Fibroblast of skin of left biceps (primary cell): ENCODE measurements around the gene PTPRT.

Experiments
- DNase-seq, 2 experiments: peaks; one replicate each; pipeline ENCODE4 v3.0.0-alpha.2; 2013; ENCODE audit warnings: low read depth in 2 of 2

Gene PTPRT

DNA sequence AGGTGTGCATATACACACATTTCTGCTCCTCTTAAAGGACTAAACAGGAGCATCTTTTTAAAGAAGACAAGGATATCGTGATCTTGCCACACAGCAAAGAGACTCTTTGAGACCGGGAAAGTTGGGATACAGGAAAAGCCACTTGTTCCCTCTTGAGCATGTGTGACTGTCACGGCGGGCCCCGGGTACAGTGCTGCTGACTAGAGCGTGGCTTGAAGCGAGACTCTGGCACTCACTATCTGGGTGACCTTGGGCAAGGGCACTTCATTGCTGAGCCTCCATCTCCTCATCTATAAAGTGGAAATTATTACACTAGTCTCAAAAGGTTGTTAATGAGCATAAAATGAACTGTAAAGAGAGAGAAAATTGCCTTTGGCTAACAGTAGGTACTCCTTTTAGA lies 713.9 kb downstream of the PTPRT start:
- no peak for DNase-seq

DNA sequence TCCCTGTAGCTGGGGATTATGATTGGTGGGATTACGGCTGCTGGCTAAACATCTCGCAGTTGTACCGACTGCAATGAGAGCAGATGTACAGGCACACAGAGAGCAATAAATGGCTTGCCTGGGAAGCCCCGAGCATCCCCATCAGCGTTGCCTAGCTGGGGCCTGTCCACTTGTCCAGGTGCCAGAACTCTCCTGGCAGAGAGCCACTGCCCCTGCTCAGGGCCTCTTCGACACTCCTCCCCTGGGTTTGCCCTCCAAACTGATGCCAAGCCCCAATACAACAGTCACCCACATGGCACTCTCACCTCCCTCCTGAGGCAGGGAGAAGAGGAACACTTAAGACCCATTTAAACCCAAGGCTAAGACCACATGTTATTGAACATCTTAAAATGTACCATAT lies 715.1 kb downstream of the PTPRT start:
- DNase-seq, result no peak

DNA sequence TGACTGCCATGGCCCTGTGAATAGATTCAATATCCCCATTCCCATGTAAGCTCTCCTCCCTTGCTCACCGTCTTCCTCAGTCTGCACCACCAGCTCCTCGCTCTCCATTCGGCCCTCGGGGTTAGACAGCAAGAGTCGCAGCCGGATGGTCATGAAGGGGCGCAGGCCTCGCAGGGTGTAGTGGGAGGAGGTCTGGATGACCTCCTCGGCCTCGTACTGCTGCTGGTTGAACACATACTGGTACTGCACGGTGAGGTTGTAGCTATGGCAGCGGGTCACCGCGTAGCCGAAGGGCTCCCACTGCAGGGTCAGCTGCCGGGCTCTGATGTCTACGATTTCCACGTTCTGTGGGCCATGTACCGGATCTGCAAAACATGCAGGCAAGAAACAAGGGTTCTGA lies 717.5 kb downstream of the PTPRT start:
- no peak for DNase-seq

DNA sequence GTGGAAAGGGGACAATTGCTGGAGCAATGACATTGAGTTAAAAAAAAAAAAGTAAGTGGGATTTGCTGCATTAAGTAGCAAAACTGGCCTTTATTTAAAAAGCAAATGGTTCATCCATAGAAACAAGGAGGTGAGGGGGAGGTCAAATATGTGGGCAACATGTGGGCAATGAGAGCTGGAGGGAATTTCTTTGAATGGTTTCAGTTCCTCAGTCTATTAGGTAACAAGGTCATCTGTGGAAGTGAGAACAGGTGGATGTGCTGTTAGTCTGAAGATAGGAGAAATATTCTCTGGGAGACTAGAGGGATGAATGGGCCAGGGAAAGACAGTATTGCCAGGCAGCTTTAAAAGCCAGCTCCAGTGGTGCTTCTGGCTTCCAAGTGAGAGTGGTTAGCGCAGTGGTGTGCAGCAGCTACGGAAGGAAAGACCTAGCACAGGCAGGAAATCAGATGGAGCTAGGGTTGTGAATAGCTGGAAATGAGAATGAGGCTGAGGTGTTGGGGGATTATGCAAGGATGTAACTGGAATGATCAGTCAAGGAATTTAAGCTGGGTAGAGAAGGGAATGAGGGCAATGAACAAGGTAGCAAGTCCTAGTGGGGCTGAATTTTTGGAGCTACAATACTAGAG lies 727.6 kb downstream of the PTPRT start:
- no peak for DNase-seq

DNA sequence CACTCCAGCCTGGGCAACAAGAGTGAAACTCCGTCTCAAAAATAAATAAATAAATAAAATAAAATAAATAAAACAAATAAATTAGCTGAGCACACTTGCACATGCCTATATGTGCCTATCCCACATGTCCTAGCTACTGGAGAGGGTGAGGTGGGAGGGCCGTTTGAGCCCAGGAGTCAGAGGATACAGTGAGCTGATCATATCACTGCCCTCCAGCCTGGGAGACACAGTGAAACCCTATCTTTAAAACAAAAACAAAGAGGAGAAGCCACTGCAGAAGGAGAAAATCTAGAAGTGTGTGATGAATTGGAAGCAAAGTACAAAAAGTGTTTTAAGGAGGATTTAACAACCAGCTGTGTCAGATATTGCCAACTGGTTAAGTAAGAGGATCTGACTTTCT lies 728.4 kb downstream of the PTPRT start:
- DNase-seq, result no peak

DNA sequence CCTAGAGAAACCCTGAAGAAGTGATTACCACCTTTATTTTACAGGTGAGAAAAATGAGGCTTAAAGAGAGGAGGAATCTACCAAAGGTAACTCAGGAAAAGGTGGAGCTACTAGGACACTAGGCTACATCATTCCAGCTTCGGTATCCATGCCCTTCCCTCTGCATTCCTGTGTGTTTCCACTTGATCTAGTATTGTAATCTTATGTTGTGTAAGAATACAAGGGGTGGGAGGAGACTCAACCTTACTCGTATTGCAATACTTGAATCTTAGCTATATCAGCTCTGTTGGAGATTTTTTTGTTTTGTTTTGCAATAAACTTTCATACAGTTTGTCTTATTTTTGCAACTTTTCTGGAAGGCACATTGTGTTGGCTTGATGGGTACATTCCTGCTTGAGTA lies 742.4 kb downstream of the PTPRT start:
- DNase-seq, result no peak

DNA sequence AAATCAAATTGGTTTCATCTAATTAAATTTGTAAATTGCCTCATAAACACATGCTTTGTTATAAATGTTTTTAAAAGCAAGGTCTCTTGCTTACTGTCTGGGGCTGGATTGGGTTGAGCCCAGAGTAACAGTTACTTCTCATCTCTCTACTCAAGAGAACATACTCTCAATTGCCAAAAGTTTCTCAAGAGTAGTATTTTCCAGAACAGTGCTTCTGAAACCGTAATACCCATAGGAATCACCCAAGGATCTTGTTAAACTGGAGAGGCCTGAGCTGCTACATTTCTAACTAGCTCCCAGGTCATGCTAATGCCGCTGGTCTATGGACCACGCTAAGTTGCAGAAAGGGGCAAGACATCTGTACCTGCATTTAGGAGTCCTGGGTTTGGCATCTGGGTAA lies 744.9 kb downstream of the PTPRT start:
- no peak for DNase-seq

DNA sequence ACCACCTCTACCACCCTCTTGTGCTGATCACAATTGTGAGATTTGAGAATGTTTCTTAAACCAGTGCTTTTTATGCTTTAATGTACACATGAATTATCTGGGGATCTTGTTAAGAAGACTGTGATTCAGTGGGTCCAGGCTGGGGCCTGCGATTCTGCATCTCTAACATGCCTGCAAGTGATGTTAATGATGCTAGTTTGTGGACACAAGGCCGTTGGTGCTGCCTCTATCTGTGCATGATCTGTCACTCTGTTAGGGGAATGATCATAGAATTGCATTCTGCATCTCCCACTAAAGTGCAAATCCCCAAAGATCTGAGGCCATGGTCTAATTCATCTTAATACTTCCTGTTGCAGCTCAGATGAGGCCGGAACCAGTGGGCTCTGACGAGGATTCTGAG lies 746.5 kb downstream of the PTPRT start:
- no peak for DNase-seq

DNA sequence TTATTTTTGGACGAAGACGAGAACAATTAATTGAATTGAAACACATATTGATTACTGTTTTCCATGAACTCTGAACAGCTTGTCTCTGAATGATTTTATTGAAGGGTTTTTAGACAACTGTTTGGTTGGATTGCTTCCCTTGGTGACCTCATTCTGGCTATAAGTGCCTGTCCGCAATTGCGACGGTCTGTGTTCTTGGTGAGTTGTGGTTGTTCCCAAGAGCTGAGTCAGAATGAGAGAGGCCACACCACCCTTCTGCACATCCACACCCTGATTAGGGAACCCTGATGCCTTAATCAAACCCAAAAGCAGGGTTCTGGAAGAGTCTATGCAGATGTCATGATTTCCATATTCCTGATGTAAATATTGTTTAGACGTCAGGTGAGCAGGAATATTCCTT lies 747.0 kb downstream of the PTPRT start:
- DNase-seq, result no peak

DNA sequence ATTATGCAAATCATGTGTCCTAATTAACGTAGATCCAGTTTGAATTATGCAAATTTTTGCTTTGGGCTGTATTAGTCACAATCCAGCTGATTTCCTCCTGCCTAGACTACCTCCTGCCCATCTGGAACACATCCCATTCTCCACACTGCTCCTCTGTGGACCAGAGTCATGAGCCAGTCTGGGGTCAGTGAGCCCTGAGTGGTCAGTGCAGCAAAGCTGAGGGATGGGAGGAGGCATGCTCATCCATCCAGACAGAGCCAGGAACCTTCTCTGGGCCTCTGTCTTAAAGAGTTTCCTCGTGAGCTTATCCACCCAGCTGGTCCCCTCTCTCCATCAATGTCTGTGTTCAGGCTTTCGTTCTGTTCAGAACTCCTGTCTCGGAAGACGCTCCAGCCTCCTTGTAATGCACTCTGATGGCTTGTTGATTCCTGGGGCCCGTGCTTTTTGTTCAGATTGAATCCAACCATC lies 747.8 kb downstream of the PTPRT start:
- DNase-seq, result no peak

DNA sequence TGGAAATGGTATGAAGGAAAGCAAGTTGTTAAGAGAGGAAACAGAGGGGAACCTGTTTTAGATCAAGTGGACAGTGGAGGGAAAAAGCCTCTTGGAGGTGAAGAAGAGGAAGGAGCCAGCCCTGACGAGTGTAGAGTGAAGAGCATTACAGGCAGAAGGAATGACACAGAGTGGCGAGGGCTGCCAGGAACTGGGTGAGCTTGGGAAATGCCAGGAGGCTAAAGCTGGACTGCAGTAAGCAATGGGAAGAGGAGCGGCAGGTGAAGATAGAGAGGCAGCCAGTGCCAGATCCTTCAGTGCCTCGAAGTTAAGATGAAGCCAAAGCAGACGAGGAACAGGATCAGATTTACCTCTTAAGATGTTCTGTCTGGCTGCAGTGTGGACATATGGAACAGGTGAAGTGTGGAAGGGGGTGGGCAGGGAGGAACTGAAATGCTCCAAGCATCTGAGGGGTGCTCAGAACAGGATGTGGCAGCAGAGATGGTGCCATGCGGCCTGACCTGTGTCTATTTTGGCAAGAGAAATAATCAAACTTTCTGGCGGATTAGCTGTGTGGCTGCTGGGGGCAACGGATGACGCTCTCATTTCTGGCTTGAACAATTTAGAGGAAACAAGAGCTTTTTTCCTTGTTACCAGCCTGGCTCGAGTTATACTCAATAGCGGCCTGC lies 748.4 kb downstream of the PTPRT start:
- DNase-seq, result no peak

DNA sequence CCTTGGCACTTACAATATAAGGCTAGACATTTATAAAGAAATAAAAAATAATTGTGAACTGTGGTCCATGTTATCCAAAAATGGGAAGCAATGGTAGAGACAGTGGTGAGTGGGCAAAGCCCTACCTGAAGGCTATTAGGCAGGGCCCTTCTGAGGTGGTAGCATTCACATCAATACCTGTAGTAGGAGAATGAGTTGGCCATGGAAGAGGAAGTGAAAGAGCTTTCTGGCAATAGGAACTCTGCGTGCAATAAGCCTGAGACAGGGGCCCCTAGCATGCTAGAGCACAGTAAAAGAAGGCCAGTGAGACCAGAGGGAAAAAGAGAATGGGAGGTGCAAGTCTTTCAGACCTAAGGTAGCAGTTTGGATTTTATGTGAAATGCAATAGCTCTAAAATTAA lies 754.5 kb downstream of the PTPRT start:
- DNase-seq, result no peak

DNA sequence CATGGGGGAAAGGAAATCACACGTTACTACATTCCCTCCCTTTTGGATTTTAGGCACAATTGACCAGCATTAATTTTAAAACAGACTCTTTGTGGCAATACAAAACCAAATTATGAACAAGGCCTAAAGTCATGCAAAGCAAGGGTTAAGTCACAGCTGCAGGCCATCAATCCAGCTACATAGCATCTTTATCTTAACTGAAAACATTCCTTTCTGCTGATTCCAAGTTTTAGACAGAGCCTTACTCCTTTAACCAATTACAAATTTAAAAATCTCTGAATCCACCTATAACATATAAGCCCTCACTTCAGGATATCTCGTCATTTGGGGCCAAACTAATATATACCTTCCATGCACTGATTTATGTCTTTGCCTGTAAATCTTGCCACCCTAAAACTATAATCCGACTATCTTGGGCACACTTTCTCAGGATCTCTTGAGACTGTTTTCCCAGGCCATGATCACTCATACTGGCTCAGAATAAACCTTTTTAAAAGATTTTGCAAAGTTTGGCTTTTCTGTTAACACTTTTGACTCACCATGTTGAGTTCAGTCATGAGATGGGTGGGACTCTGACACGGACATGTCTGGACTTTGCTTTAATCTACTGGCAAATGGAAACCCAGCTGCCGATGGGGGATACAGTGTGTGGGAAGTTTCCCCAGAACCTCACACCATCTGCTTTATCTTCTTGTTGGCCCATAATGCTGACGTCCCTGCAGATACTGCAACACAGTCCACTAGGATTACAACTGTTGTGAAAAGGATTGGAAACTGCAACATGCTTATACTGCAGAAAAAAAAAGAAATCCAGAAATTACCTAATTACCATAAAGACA lies 757.0 kb downstream of the PTPRT start:
- no peak for DNase-seq

DNA sequence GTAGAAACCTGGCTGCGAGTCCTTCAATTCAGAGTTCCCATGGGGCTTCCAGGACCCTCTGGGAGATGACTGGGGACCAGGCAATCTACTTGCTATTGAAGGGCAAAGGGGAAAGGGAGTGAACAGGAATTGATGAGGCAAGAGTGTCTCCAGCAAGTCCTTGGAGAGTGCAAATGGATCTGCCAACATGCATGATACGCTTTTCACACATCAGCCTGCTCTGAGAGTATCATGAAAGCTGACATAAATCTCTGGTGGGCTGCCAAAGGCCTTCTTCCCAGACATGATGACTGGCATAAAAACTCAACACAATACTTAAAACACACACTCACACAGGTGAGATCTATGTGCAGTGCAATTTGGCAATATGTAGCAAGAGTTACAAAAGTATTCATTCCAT lies 759.1 kb downstream of the PTPRT start:
- DNase-seq, result no peak

DNA sequence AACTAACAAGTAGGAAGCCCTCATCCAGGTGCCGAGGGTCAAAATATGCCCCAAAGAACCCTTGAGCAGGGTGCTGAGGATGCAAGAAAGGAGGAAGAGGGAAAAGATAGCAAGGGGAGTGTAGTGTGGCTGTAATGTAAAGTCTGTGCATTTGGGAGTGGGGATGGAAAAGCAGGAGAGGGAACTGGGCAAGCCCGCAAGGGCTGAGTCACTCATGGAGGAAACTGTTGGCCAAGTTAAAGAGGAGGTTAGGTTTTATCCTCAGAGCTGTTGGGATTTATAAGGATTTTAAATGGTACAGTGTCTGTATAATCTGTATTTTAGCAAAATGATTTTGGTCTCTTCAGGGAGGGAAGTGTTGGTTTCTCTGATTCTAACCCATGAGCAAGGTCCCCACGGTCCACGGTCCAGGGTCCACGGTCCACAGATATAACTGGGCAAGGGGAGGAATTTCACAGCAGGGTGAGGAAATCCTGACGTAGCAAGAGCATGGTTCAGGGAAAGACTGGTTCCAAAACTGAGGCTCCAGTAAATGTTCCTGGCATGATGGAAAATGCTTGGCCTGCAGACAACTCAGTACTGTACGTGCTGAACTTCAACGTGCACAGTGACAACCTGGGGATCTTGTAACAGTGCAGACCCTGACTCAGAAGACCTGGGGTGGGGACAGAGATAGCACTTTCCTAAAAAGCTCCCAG lies 759.8 kb downstream of the PTPRT start:
- DNase-seq, result no peak

DNA sequence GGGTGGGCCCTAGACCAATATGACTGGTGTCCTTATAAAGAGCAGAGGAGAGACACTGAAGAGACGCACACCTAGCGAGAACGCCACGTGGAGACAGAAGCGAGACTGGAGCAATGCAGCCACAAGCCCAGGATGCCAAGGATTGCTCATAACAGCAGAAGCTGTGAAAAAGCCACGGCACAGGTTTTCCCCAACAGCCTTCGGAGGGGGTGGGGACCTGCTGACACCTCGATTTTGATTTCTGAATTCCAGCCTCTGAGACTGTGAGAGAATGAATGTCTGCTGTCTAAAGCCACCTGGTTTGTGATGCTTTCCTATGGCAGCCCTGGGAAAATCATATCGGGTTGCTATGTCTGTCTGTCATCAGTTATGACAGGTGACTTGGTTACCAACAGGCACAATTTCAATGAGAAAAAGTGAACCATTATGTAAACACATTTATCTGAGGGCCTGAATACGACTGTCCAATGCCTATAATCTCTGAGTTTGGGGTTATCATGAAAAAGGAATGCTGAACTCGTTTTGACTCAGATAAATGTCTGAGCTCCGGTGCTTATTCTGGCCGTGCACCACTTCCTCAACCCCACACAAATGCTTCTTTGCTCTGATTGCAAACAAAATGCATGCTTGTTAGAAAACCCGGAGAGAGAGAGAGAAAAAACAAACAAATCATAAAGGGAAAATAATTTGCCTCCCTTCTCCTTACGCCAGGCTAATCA lies 769.7 kb downstream of the PTPRT start:
- no peak for DNase-seq

DNA sequence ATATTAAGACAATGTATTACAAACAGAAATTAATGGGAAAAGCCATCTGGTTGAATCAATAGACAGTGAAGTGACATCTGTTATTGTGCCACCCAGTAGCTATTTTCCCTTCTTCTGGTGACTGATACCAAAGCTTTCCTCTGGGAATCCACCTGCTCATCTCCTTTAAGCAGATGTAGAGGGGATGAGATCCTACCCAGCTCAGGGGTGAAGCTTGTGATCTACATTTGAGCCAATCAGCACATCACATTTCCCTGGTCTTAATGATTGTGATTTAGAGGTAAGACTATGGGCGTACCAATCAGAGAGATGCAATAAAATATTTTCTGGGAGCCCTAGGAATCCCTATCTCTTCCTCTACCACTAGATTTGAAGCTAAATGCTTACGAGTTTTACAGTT lies 782.9 kb downstream of the PTPRT start:
- DNase-seq, result no peak

DNA sequence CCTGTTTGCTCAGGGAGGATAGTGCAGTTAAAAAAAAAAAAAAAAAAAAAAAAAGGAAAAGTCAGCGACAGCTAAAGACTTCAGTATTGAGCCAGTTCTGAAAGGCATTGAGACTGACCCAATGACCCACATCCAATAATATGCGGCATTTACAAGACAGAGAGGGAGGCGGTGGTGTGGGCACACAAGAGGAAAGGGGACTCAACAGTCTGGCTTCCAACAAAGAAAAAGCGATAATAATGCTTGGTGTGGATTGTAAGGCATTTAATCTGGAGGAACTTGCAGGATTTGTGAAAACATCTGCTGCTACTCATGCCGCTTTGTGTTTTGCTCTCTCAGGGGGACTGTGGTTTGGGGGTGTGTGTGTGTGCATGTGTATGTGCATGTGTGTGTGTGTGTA lies 787.3 kb downstream of the PTPRT start:
- DNase-seq, result no peak

DNA sequence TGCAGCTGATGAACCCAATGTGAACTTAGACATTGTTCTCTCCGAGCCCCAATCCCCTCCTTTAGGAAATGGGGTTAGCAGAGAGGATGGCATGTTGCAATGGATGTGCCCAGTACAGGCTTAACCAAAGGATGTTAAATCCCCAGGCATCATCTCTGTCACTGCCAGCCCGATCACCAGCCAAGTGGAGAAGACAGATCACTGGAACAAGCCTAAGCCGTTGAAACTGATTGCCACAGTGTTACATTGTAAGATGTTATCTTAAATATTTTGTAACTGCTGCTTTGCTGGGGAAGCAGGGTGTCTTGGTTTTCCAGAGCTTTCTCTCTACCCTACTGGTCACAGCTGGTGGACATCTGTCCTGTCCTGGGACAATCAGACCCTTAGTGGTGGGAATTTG lies 788.1 kb downstream of the PTPRT start:
- DNase-seq, result no peak

DNA sequence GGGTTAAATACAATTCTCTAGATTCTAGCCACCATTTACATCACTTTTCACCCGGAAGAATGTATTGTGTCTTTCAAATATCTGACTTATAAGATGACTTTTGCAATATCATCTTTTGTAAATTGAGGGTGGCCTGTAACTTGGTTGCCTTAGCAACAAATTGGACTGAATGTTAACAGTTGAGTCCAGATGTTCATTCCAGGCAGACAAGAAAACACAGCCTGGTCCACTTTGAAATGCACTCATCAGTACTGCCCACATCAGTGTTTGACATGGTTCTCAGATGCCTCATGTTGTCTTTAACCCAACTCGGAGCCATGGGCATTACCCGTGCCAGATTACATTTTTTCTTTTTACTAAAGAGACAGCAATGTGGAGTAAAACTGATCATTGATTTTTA lies 789.9 kb downstream of the PTPRT start:
- DNase-seq, result no peak

DNA sequence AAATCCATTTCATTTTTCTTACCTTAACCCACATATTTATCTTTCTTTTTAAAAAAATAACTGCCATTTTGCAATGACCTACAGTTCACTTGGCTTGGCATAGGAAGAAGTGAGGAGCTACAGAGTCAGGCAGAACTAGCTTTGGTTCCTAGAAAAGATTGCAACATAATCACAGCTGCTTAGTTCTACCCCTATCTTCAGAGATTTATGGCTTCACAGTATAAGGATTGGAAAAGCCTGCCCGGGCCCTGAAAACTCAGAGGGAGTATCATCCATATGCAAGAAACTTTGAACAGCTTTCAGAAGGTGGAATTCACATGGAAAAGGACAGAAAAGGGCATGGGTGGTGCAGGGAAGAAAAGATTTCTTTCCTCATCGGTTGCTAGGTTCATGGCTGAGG lies 797.3 kb downstream of the PTPRT start:
- DNase-seq, result no peak

DNA sequence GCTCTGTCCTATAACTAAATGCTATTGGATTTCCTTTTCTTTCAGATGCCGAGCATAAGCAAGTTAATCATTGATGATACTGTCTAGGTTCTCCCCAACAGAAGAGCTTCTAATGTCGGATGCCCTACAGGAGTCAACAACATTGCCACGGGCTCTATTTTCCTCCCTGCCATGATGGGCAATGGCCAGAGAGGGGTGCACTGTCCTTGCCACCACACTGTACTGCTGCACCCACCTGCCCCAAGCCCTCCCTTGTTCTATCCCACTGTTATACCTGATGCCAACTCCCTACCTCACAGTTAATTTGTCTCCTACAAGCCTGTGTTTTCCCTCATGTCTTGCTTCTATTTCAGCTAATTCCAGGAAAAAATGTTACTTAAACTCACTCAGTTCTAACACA lies 797.9 kb downstream of the PTPRT start:
- no peak for DNase-seq
